ENCODE measurements around the gene UGT1A8. TPM values are rescaled to one million over a fixed set of nuclear protein-coding genes. Genes with fewer than 3 reads are reported as not detected.
"Not testable (repeated sequence)": the region's sequence is repeated elsewhere in the genome, so short reads cannot be mapped to it uniquely, and the experiment has no call there.

Gene UGT1A8
- total RNA-seq, 2 experiments from 2014 or later = not detected

DNA sequence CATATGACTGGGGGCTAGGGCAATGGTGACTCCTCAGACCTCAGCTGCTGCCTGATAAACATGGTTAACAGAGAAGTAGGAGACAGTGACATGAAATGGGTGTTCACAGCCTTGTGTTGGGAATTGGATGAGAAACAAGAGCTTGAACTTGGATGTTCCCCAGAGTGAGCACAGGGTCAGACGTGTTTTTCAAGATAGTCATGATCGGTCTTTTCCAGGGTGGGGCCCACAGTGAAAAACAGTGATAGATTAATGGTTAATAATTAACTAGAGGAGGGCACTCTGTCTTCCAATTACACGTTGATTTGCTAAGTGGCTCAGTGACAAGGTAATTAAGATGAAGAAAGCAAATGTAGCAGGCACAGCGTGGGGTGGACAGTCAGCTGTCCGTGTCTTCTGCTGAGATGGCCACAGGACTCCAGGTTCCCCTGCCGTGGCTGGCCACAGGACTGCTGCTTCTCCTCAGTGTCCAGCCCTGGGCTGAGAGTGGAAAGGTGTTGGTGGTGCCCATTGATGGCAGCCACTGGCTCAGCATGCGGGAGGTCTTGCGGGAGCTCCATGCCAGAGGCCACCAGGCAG is 111.4 kb downstream of the UGT1A8 start, which contains the start of gene UGT1A3:
UGT1A3 (plus strand) TSS at position 320 of the 579 bp plus-strand sequence; CDS start at position 405, 85 bp downstream.
- Histone ChIP-seq H3K9me2 (ENCODE audit: insufficient read depth, low read length) (no peaks in the 10 kb centered on the region), H3K9me3 (ENCODE audit: low read length) (no peaks in the 10 kb centered on the region), H3K36me3 (ENCODE audit: insufficient read depth, low read length) (no peaks in the 10 kb centered on the region), H3K27ac (ENCODE audit: low read depth, low read length, poor library complexity, severe bottlenecking) (no peak within 1 kb of the TSS), H4K20me1 (ENCODE audit: insufficient read depth, low read length) (no peaks in the 10 kb centered on the region), H3K79me2 (ENCODE audit: insufficient read depth, low read depth, low read length) (no peaks in the 10 kb centered on the region), H3K4me1 (ENCODE audit: insufficient read depth, low read length, poor library complexity, severe bottlenecking) (no peaks in the 10 kb centered on the region), H3K4me2 (ENCODE audit: low read length) (no peak within 1 kb of the TSS), H2AFZ (ENCODE audit: low read length) (no peak within 1 kb of the TSS), H3K4me3 (ENCODE audit: low read depth, low read length, poor library complexity, severe bottlenecking) (no peak within 1 kb of the TSS)
- TF ChIP-seq, protein P1, sequence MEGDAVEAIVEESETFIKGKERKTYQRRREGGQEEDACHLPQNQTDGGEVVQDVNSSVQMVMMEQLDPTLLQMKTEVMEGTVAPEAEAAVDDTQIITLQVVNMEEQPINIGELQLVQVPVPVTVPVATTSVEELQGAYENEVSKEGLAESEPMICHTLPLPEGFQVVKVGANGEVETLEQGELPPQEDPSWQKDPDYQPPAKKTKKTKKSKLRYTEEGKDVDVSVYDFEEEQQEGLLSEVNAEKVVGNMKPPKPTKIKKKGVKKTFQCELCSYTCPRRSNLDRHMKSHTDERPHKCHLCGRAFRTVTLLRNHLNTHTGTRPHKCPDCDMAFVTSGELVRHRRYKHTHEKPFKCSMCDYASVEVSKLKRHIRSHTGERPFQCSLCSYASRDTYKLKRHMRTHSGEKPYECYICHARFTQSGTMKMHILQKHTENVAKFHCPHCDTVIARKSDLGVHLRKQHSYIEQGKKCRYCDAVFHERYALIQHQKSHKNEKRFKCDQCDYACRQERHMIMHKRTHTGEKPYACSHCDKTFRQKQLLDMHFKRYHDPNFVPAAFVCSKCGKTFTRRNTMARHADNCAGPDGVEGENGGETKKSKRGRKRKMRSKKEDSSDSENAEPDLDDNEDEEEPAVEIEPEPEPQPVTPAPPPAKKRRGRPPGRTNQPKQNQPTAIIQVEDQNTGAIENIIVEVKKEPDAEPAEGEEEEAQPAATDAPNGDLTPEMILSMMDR (conservative IDR thresholded peaks at IDR 0.05; ENCODE audit: low read length) = no peak
- TF ChIP-seq EZH2phosphoT487 (IDR thresholded peaks at IDR 0.05; ENCODE audit: borderline replicate concordance, low read depth, low read length) = no peak
- intact Hi-C loops (cut with micrococcal nuclease; ENCODE audit: unreplicated experiment) = loop anchor here (5.0 kb wide), 1 partner anchor 792 kb away; no protein-coding TSS in a partner anchor
- CTCF ChIA-PET (ENCODE audit: unreplicated experiment) = no interaction called here
- POLR2A ChIA-PET = no interaction called here
- no TSS peak for BruUV-seq (replicated peaks)
- DNase-seq (ENCODE audit: low spot score) = no peak

DNA sequence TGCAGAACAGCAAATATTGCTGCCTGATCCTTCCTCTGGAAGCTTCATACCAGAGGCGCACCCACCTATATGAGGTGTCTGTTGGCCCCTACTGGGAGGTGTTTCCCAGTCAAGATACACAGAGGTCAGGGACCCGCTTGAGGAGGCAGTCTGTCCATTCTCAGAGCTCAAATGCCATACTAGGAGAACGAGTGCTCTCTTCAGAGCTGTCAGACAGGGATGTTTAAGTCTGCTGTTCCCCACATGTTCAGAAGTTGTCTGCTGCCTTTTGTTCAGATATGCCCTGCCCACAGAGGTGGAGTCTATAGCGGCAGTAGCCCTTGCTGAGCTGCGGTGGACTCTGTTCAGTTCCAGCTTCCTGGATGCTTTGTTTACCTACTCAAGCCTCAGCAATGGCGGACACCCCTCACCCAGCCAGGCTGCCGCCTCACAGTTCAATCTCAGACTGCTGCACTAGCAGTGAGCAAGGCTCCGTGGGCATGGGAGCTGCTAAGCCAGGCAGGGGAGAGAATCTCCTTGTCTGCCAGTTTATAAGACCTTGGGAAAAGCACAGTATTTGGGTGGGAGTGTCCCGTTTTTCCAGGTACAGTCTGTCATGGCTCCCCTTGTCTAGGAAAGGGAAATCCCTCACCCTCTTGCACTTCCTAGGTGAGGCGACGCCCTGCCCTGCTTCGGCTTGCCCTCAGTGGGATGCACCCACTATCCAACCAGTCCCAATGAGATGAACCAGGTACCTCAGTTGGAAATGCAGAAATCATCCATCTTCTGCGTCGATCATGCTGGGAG is 119.6 kb downstream of the UGT1A8 start:
- H3K27ac ChIP-seq (ENCODE audit: low read depth, low read length, poor library complexity, severe bottlenecking); H3K36me3 ChIP-seq (ENCODE audit: insufficient read depth, low read length); H3K4me1 ChIP-seq (ENCODE audit: insufficient read depth, low read length, poor library complexity, severe bottlenecking); H2AFZ ChIP-seq (ENCODE audit: low read length); H3K9me3 ChIP-seq (ENCODE audit: low read length); POLR2A ChIA-PET; BruUV-seq (replicated peaks); intact Hi-C loops (cut with micrococcal nuclease; ENCODE audit: unreplicated experiment); H3K4me2 ChIP-seq (ENCODE audit: low read length); H3K9me2 ChIP-seq (ENCODE audit: insufficient read depth, low read length); H3K79me2 ChIP-seq (ENCODE audit: insufficient read depth, low read depth, low read length); CTCF ChIA-PET (ENCODE audit: unreplicated experiment); H3K4me3 ChIP-seq (ENCODE audit: low read depth, low read length, poor library complexity, severe bottlenecking); H4K20me1 ChIP-seq (ENCODE audit: insufficient read depth, low read length); DNase-seq (ENCODE audit: low spot score): not testable (repeated sequence)

DNA sequence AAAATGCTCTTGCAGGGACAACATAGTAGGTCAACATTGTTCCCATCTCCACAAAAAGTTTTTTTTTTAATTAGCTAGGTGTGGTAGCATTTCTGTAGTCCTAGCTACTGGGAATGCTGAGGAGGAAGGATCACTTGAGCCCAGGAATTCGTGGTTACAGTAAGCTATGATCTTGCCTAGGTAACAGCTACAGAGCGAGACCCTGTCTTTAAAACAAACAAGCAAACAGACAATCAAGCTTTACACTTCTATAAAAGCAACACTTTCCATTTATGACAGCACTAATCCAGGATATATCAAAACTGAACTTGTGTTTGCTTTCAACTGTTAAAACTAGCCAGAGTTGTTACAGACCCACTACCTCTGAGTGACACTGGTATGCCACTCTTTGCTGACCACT is 123.4 kb downstream of the UGT1A8 start:
- DNase-seq (ENCODE audit: low spot score) = no peak
- intact Hi-C loops (cut with micrococcal nuclease; ENCODE audit: unreplicated experiment) = no loop called here
- ChIA-PET POLR2A (no interaction called here), CTCF (ENCODE audit: unreplicated experiment) (no interaction called here)
- no peaks in the 10 kb centered on the region for H3K9me2 ChIP-seq (ENCODE audit: insufficient read depth, low read length)
- H2AFZ ChIP-seq (ENCODE audit: low read length) = no peak overlapping the region
- no peaks in the 10 kb centered on the region for H4K20me1 ChIP-seq (ENCODE audit: insufficient read depth, low read length)
- no peak overlapping the region for H3K4me3 ChIP-seq (ENCODE audit: low read depth, low read length, poor library complexity, severe bottlenecking)
- no peak overlapping the region for H3K27ac ChIP-seq (ENCODE audit: low read depth, low read length, poor library complexity, severe bottlenecking)
- no peak for TF ChIP-seq EZH2phosphoT487 (IDR thresholded peaks at IDR 0.05; ENCODE audit: borderline replicate concordance, low read depth, low read length)
- TF ChIP-seq, protein P1 (conservative IDR thresholded peaks at IDR 0.05; ENCODE audit: low read length) = no peak
- no peaks in the 10 kb centered on the region for H3K4me1 ChIP-seq (ENCODE audit: insufficient read depth, low read length, poor library complexity, severe bottlenecking)
- no TSS peak for BruUV-seq (replicated peaks)
- H3K79me2 ChIP-seq (ENCODE audit: insufficient read depth, low read depth, low read length) = no peaks in the 10 kb centered on the region
- H3K9me3 ChIP-seq (ENCODE audit: low read length) = no peaks in the 10 kb centered on the region
- no peak overlapping the region for H3K4me2 ChIP-seq (ENCODE audit: low read length)
- no peaks in the 10 kb centered on the region for H3K36me3 ChIP-seq (ENCODE audit: insufficient read depth, low read length)

Measured in OCI-LY7 (cell line).